Upper lobe of left lung (tissue), 4 donors: ENCODE data around the gene SCFD2.

Source experiments
- POLR2A ChIP-seq, 4 donors: fragments of 450-650 bp; IDR thresholded peaks; one replicate each; pipeline ENCODE4 v1.5.1; 2016 to 2017; ENCODE audit warnings: antibody characterized with exemption in 4 of 4, mild to moderate bottlenecking in 2 of 4
- TF ChIP-seq, protein P1 (sequence below), 6 experiments: fragments of 450-650 bp in 4 of 6; fragments of 200-600 bp in 2 of 6; sonication (generic) in 2 of 6; IDR thresholded peaks; one replicate each; pipeline ENCODE4 v1.5.1; 2016 to 2019; ENCODE audit warnings: antibody characterized with exemption in 6 of 6

DNA sequence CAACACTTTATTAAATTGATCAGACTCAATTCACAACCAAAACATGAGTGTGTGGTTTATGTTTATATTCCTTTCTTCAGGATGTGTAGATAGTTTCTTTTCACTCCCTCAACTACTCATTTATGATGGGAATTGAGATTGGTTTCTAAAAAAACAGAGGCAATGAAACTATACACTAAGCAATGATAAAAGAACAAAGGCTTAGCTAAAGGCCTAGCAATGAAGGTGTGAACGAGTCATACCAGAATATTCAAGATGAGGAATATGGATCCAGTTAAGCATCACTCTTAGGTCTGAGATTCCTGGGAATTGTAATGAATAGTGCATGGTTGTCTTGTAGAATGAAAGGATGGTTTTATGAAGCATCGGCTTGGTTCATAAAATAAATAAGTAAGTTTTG, 521.3 kb downstream of the SCFD2 start:
- TF ChIP-seq, protein P1, sequence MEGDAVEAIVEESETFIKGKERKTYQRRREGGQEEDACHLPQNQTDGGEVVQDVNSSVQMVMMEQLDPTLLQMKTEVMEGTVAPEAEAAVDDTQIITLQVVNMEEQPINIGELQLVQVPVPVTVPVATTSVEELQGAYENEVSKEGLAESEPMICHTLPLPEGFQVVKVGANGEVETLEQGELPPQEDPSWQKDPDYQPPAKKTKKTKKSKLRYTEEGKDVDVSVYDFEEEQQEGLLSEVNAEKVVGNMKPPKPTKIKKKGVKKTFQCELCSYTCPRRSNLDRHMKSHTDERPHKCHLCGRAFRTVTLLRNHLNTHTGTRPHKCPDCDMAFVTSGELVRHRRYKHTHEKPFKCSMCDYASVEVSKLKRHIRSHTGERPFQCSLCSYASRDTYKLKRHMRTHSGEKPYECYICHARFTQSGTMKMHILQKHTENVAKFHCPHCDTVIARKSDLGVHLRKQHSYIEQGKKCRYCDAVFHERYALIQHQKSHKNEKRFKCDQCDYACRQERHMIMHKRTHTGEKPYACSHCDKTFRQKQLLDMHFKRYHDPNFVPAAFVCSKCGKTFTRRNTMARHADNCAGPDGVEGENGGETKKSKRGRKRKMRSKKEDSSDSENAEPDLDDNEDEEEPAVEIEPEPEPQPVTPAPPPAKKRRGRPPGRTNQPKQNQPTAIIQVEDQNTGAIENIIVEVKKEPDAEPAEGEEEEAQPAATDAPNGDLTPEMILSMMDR (IDR thresholded peaks at IDR 0.05) = no peak
- no peak for TF ChIP-seq POLR2A (IDR thresholded peaks at IDR 0.05)
